HAP-1 (cell line): Measurements from ENCODE around the gene BAHCC1.

Experiments
- DNase-seq, 2 experiments: peaks; one replicate each; pipeline ENCODE4 v3.0.0-alpha.2; 2016 to 2020; ENCODE audit warnings: low spot score in 2 of 2
- H3K27me3 ChIP-seq: fragments of 250-450 bp; sonication (Bioruptor Pico); 2 replicates; pipeline ENCODE4 v1.5.1; 2020; ENCODE audit warnings: low read depth, mild to moderate bottlenecking, moderate library complexity
- H3K36me3 ChIP-seq: fragments of 250-450 bp; sonication (Bioruptor Pico); replicated peaks from 2 replicates; pipeline ENCODE4 v1.5.1; 2020; ENCODE audit warnings: mild to moderate bottlenecking
- H3K4me1 ChIP-seq: fragments of 250-450 bp; sonication (Bioruptor Pico); 2 replicates; pipeline ENCODE4 v1.5.1; 2020; ENCODE audit warnings: mild to moderate bottlenecking
- H3K4me3 ChIP-seq: fragments of 250-450 bp; sonication (Bioruptor Pico); 2 replicates; pipeline ENCODE4 v1.5.1; 2020; ENCODE audit warnings: mild to moderate bottlenecking, moderate library complexity
- H3K9me3 ChIP-seq: fragments of 250-450 bp; sonication (Bioruptor Pico); 2 replicates; pipeline ENCODE4 v1.5.1; 2020; ENCODE audit warnings: mild to moderate bottlenecking, moderate library complexity
- in situ Hi-C: fragments of 300-500 bp; cut with MboI; formaldehyde crosslinking; loops from 3 replicates; pipeline ENCODE4 v1.14.3; 2020; ENCODE audit warnings: low sequenced_read_pairs, inconsistent platforms, mixed read lengths

BAHCC1 gene

DNA sequence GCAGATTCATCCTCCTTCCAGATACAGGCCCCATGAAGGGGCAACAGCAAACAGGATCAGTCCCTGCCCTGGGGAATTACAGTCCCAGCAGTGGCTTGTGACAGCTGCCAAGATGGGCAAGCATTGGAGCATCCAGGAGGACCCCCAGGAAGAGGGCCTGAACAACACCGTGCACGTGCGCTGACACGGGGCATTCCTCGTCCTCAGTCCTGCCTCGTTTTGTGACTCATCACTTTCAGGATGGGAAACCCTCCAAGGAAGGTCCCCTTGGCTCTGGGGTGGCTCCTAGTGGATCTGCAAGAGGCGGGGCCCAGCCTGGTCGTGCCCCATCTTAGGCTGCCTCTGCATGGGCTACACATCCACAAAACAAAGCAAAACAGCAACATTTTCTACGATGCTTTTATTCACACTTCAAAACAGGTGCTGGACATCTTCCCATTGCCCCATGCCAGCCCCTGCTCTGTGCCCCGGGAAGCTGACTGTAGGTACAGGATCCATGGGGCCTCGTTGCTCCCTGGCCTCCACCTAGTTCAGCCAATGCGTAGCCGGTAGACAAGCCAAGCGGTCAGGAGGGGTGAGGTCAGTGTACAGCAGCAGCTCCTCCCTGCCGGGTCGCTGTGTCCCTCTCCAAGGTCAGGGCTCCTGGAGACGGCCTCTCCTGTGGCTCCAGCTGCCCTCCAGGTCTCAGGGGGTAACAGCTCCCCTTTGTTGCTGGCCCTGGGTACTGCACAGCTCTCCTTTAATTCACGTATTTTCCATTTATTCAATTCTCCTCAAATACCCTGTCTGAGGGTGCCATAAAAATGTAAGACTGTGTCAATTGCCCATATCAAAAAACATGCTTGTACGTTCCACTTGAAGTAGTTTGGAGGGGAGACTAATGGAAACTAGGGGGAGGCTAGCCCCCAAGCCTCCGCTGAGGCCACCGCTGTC is 85.1 kb downstream of the BAHCC1 start:
- H3K4me1 ChIP-seq: peaks cover 11% of the 10 kb centered on the region
- in situ Hi-C loops: loop anchor here (5.0 to 10.0 kb wide), 3 partner anchors 86 to 223 kb away; partner anchors contain the start of gene BAHCC1
- H3K9me3 ChIP-seq: no peaks in the 10 kb centered on the region
- no peak overlapping the region for H3K4me3 ChIP-seq
- no peaks in the 10 kb centered on the region for H3K36me3 ChIP-seq
- no peaks in the 10 kb centered on the region for H3K27me3 ChIP-seq
- DNase-seq: no peak

DNA sequence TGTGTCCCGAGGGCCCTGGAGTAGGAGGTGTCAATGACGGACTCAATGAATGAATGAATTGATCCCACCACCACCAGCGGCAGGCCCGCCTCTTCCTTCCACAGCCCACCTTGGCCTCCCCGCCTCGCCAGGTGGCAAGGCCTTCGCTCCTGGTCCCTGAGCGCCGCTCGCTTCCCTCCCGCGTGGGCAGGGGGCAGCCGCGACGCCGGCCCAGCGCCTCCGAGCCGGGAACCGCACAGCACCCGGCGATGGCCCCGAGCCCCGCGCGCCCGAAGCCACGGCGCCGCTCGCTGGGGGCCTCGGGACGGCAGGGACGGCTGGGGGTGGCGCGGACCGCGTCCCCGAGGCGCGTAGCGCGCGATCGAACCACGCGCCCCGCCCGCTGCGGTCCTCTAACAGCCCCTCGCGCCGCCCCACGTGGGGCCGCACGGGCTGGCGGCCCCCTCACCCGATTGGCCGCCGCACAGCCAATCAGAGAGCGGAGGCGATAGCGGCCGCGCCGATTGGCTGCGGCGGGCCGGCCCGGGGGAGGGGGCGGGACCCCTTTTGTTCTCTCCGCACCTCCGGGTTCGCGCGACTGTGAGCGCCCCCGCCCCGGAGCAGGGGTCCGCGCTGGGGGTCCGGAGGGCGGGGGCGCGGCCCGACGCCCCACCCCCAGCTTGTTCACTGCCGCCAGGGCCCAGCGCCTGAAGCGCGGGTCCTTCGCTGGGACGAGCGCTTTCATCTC is 86.0 kb downstream of the BAHCC1 start:
- no peak overlapping the region for H3K4me3 ChIP-seq
- no peaks in the 10 kb centered on the region for H3K36me3 ChIP-seq
- peaks cover 18% of the 10 kb centered on the region for H3K4me1 ChIP-seq
- H3K27me3 ChIP-seq: no peaks in the 10 kb centered on the region
- no peaks in the 10 kb centered on the region for H3K9me3 ChIP-seq
- in situ Hi-C loops: loop anchor here (5.0 to 10.0 kb wide), 3 partner anchors 86 to 224 kb away; partner anchors contain the start of gene BAHCC1
- no peak for DNase-seq

DNA sequence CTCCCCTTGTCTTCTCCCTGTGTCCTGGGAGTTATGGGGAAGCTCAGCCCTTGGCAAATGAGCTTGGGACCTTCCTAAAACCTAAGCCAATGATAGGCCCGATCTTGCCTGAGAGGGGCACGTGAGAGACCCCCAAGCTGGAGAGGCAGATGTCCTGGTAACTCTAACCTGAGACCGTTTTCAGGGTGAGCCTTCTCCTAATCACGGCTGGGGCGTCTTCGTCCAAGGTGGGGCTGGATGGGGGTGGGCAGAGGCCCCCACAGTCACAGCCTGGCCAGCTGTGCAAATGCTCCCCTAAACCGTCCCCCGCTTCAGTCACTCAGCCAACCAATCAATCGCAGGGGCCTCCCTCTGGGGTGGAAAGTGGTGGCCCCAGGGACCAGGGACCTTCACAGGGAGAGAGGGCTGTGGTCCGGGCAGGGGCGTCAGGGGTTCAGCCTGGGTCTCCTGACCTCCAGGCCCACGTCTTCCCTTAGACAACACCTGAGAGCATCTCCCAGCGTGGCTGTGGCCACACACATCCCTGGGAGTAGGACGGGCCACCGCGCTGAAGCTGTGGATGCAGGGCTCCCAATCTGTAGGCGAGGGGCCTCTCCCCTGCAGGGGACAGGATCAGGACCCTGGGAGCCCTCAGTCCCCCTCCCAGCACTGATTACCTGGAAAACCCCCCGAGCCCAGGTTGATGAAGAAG is 86.7 kb downstream of the BAHCC1 start:
- Histone ChIP-seq H3K4me1 (peaks cover 25% of the 10 kb centered on the region), H3K9me3 (no peaks in the 10 kb centered on the region), H3K27me3 (no peaks in the 10 kb centered on the region), H3K36me3 (no peaks in the 10 kb centered on the region), H3K4me3 (no peak overlapping the region)
- no peak for DNase-seq
- in situ Hi-C loops: loop anchor here (5.0 to 10.0 kb wide), 3 partner anchors 87 to 225 kb away; partner anchors contain the start of gene BAHCC1

DNA sequence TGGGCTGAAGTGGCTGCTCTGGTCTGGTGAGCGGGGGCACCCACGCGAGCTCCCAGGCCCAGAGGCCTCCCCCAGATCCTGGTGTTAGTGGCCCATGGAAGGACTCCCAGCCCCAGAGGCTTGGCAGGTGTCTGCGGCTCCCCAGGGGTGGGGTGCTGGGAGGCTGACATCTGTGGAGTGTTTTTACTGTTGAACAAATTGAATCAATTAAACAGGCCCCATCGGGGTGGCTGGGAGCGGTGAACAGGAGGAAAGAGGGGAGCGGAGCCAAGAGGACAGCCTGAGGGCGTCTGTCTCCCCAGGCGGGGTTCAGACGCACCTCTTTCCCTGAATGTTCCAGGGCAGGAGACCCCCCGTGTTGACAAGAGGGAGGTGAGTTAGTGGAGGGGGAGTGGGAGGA is 87.4 kb downstream of the BAHCC1 start:
- Histone ChIP-seq H3K4me3 (no peak overlapping the region), H3K36me3 (no peaks in the 10 kb centered on the region), H3K9me3 (no peaks in the 10 kb centered on the region), H3K4me1 (peaks cover 33% of the 10 kb centered on the region), H3K27me3 (no peaks in the 10 kb centered on the region)
- in situ Hi-C loops: loop anchor here (5.0 to 10.0 kb wide), 3 partner anchors 88 to 225 kb away; partner anchors contain the start of gene BAHCC1
- no peak for DNase-seq

DNA sequence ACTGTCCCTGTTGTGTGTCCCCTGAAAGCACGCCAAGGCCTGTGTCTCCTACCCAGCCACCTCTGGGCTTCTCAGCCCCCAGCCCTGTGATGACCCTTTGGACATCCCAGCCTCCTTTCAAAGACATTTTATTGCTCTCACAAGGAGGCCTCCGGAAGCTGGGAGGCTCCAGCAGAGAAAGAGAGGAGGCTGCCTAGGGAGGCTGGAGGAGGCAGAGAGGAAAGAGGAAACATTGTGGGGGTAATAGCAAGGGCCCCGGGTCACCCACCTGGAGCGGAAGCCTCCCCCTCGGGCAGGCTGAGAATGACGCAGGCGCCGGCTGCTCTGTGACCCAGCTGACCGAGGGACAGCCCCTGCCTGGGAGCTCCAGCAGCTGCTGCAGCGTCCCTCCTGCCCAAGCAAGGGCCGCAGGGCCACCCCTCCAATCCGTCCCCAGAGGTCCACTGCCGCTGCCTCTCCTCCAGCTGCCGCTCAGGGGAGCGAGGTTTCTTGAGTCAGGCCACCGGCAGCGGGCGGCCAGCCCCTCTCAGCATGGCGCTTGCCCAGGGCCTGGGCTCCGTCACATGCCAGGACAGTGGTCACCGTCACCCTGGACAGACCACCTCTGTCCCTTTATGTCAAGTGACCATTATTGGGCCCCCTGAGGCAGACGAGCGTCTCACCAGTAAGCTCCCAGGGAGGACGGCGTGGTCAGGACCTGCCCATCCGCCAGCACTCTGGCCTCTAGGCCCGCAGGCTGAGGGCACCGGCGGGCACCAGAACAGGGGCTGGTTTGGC is 88.0 kb downstream of the BAHCC1 start:
- no peak for DNase-seq
- peaks cover 37% of the 10 kb centered on the region for H3K4me1 ChIP-seq
- H3K36me3 ChIP-seq: no peaks in the 10 kb centered on the region
- in situ Hi-C loops: loop anchor here (5.0 to 10.0 kb wide), 3 partner anchors 88 to 226 kb away; partner anchors contain the start of gene BAHCC1
- no peak overlapping the region for H3K4me3 ChIP-seq
- H3K9me3 ChIP-seq: no peaks in the 10 kb centered on the region
- no peaks in the 10 kb centered on the region for H3K27me3 ChIP-seq

DNA sequence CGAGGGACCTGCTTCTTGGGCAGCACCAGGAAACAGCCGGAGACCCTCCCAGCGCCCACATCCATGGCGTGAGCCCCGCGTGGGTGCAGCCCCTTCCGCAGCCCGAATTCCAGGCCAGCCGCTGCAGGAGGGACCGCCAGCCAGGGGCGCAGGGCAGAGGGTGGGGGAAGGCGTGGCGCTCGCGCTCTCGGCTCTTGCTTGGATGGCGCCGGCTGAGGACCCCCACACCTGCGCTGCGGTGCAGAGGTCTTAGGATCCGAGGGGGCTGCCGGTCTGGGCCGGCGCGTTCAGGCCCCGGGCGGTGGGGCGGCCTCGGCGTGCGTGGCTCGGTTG is 88.6 kb downstream of the BAHCC1 start:
- Histone ChIP-seq H3K36me3 (no peaks in the 10 kb centered on the region), H3K4me1 (peaks cover 41% of the 10 kb centered on the region), H3K4me3 (peak overlapping the region; percentile 33), H3K27me3 (no peaks in the 10 kb centered on the region), H3K9me3 (no peaks in the 10 kb centered on the region)
- DNase-seq: no peak
- in situ Hi-C loops: loop anchor here (5.0 to 10.0 kb wide), 3 partner anchors 89 to 227 kb away; partner anchors contain the start of gene BAHCC1

DNA sequence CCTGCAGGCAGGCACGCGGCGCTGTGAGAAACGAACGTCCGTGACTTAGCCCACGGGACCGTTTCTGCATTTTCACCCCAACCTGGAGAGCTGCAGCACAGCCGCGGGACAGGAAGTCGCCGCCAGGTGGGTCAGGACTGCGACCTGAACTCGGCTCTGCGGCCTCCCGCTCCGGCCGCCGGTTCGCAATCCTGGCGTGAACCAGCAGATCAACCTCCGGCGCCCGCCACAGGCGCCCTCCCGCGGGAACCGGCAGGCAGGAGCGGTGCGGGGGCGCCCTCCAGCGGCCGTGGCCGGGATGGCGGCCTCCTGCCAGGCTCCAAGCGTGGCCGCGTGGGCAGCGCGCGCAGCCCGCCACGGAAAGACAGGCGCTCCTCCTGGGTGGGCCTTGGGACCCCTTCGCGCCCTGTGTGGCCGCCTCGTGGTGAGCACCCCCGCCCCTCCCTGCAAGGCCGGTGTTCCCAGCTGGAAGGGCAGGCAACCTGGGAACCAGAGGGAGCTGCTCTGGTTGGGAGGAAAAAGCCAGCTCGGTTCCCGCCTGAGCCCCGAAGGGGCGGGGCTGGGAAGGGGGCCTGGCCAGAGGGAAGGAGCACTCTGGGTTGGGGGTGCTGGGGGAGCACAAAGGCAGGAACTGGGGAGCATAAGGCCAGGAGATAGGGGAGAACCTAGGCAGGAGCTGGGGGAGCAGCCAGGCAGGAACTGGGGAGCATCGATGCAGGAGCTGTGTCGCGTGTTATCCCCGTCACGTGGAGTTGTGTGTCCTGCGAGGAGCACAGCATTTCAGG is 89.1 kb downstream of the BAHCC1 start:
- H3K4me1 ChIP-seq: peaks cover 45% of the 10 kb centered on the region
- no peaks in the 10 kb centered on the region for H3K9me3 ChIP-seq
- DNase-seq: peak; percentile 81 to 93
- H3K27me3 ChIP-seq: no peaks in the 10 kb centered on the region
- no peaks in the 10 kb centered on the region for H3K36me3 ChIP-seq
- peak overlapping the region; percentile 33 for H3K4me3 ChIP-seq
- in situ Hi-C loops: loop anchor here (5.0 to 10.0 kb wide), 3 partner anchors 90 to 227 kb away; partner anchors contain the start of gene BAHCC1

DNA sequence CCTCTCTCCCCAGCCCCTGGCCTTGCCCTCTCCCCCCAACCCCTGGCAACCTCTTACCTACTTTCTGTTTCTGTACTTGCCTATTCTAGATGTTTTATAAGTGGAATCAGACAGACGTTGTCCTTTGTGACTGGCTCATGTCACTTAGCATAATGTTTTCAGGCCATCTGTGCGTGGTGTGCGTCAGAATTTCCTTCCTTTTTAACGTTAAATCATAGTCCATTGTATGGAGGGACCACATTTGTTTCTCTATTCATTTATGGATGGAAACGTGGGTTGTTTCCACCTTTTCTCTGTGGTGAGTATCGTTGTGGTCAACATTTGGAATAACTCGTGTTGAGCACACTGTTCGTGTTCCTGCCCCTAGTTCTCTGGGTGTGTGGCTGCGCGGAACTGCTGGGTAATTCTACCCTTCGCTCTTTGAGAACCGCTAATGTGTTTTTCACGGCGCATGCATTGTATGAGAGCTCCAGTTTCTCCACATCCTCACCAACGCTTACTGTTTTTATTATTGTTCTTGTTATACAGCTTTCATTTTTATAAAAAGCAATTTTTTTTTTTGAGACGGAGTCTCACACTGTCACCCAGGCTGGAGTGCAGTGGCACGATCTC is 91.0 kb downstream of the BAHCC1 start:
- Histone ChIP-seq H3K9me3 (no peaks in the 10 kb centered on the region), H3K4me1 (peaks cover 51% of the 10 kb centered on the region), H3K27me3 (no peaks in the 10 kb centered on the region), H3K36me3 (no peaks in the 10 kb centered on the region), H3K4me3 (no peak overlapping the region)
- in situ Hi-C loops: loop anchor here (10.0 kb wide), 1 partner anchor 92 kb away; the partner anchor contains the start of gene BAHCC1
- DNase-seq: peak; percentile 57 to 72

DNA sequence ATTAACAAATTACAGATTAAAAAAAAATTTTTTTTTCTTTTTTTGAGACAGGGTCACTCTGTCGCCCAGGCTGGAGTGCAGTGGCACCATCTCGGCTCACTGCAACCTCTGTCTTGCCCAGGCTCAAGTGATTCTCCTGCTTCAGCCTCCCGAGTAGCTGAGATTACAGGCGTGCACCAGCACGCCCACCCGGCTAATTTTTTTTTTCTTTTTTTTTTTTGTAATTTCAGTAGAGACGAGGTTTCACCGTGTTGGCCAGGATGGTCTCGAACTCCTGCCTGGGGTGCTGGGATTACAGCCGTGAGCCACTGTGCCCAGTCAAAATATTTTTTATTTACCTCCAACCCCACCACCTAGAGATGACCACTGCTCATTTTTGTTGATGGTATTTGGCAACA is 91.8 kb downstream of the BAHCC1 start:
- Histone ChIP-seq H3K36me3 (no peaks in the 10 kb centered on the region), H3K4me3 (no peak overlapping the region; the same call in 1 of the 2 replicates), H3K9me3 (no peaks in the 10 kb centered on the region), H3K4me1 (peaks cover 51% of the 10 kb centered on the region), H3K27me3 (no peaks in the 10 kb centered on the region)
- in situ Hi-C loops: loop anchor here (10.0 kb wide), 1 partner anchor 92 kb away; the partner anchor contains the start of gene BAHCC1
- DNase-seq: no peak

DNA sequence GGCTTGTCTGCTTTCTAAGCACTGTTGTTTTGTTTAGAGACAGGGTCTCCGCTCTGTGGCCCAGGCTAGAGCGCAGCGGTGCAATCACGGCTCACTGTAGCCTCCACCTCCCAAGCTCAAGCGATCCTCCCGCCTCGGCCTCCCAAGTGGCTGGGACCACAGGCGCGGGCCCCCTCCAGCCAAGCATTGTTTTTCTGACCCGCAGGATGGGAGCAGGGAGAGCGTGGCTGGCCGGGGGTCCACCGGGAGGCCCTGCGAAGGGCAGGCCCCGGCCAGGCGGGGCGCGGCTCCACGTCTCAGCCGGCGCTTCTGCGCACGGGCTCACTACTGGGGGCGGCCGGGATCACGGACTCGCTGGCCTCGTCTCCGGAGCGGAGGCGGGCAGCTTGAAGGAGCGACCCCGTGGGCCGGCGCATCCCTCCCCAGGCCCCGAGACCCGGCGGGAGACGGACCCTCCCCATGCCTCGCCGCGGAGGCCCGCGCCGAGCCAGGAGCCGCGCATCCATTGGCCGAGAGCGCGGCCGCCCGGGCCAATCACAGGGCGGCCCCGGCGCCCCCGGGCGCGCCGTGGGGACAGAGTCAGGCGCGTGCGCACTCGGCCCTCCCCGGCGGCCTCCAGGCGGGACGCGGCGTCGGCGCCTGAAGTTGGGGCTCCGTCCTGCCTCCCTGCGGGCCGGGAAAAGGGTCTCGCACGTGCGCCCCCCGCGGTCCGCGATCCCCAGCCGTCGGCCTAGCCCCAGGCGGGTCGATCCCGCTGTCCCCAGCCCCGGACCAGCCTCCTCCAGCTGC is 92.4 kb downstream of the BAHCC1 start:
- peak; percentile 73 to 85 for DNase-seq
- H3K36me3 ChIP-seq: no peaks in the 10 kb centered on the region
- peaks cover 51% of the 10 kb centered on the region for H3K4me1 ChIP-seq
- no peaks in the 10 kb centered on the region for H3K9me3 ChIP-seq
- in situ Hi-C loops: loop anchor here (10.0 kb wide), 1 partner anchor 93 kb away; the partner anchor contains the start of gene BAHCC1
- H3K27me3 ChIP-seq: no peaks in the 10 kb centered on the region
- peak overlapping the region; percentile 44 for H3K4me3 ChIP-seq

DNA sequence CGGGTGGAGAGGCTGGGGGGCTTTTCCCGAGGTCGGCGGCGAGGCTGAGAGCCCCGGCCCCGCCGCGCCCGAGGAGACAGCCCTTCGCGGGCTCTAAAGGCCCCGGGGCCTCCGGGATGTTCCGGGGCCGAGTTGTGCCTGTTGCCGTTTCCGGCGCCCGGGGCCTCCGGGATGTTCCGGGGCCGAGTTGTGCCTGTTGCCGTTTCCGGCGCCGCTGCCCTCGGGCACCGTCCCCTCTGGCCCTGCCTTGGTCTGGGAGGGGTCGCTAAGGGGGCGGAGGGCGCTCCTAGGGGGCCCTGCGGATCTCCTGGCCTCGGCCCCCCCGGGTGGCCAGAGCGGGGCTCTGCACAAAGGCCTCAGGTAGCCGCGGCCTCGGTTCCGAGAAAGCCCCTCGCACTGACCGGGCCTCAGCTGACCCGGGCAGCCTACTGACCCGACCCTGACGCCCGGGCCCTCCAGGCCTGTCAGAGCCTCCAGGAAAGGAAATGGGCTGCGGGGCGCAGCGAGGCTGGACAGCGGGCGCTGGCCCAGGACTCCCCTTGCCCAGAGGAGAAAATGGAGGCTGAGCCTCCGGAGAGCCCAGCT is 93.1 kb downstream of the BAHCC1 start:
- H3K36me3 ChIP-seq: no peaks in the 10 kb centered on the region
- H3K4me3 ChIP-seq: peak overlapping the region; percentile 44
- no peaks in the 10 kb centered on the region for H3K9me3 ChIP-seq
- peaks cover 51% of the 10 kb centered on the region for H3K4me1 ChIP-seq
- in situ Hi-C loops: loop anchor here (10.0 kb wide), 1 partner anchor 94 kb away; the partner anchor contains the start of gene BAHCC1
- DNase-seq: no peak
- H3K27me3 ChIP-seq: no peaks in the 10 kb centered on the region
